Transverse colon (tissue), 4 donors: Measurements from ENCODE around the gene PSMB11. TPM values are rescaled to one million over a fixed set of nuclear protein-coding genes. Genes with fewer than 3 reads are reported as not detected.

Source experiments
- DNase-seq: peaks from one replicate; pipeline ENCODE4 v3.0.0-alpha.2; 2019
- H3K27ac ChIP-seq, 4 donors: fragments of 200-600 bp; sonication (generic); 2 replicates each; pipeline ENCODE4 v1.5.1; 2016 to 2018; ENCODE audit warnings: inconsistent platforms in 4 of 4
- H3K27me3 ChIP-seq: fragments of 200-600 bp; sonication (generic); 2 replicates; pipeline ENCODE4 v1.5.1; 2017; ENCODE audit warnings: inconsistent platforms
- H3K36me3 ChIP-seq, 4 donors: fragments of 200-600 bp; sonication (generic); 2 replicates each; pipeline ENCODE4 v1.5.1; 2017 to 2019; ENCODE audit warnings: inconsistent platforms in 4 of 4
- H3K4me1 ChIP-seq, 4 donors: fragments of 200-600 bp; sonication (generic); 2 replicates each; pipeline ENCODE4 v1.5.1; 2017 to 2020; ENCODE audit warnings: inconsistent platforms in 4 of 4
- H3K4me3 ChIP-seq, 4 donors: fragments of 200-600 bp; sonication (generic); 1 replicate in 1 of 4; 2 replicates in 3 of 4; pipeline versions ENCODE4 v1.5.1 to v1.6.1; 2017 to 2019; ENCODE audit warnings: inconsistent platforms in 4 of 4
- H3K9me3 ChIP-seq, 2 donors: fragments of 200-600 bp; sonication (generic); 2 replicates each; pipeline ENCODE4 v1.5.1; 2017 to 2019; ENCODE audit warnings: inconsistent platforms in 2 of 2
- CTCF ChIP-seq, 5 experiments: fragments of 200-600 bp in 3 of 5; fragments of 450-650 bp in 2 of 5; sonication (generic) in 3 of 5; IDR thresholded peaks; 1 replicate in 2 of 5; 2 replicates in 3 of 5; pipeline ENCODE4 v1.5.1; 2016 to 2017; ENCODE audit warnings: antibody characterized with exemption in 5 of 5, inconsistent platforms in 3 of 5, mild to moderate bottlenecking in 2 of 5, moderate library complexity in 1 of 5
- EP300 ChIP-seq: sonication (generic); formaldehyde crosslinking; IDR thresholded peaks from one replicate; pipeline ENCODE4 v1.6.1; 2017; ENCODE audit warnings: antibody characterized with exemption, low read depth
- POLR2A ChIP-seq: fragments of 450-650 bp; IDR thresholded peaks from one replicate; pipeline ENCODE4 v1.6.1; 2016; ENCODE audit warnings: antibody characterized with exemption, mild to moderate bottlenecking, moderate library complexity
- POLR2AphosphoS5 ChIP-seq, 3 donors: sonication (generic); formaldehyde crosslinking; IDR thresholded peaks; one replicate each; pipeline ENCODE4 v1.6.1; 2016; ENCODE audit warnings: antibody characterized with exemption in 3 of 3
- WGBS, 2 donors: methylation state at CpG; one replicate each; pipeline ENCODE4 v1.1.5; 2018; ENCODE audit warnings: low coverage in 1 of 2; 5-methylcytosine and 5-hydroxymethylcytosine counted together
- in situ Hi-C, 4 donors: fragments of 200-750 bp; cut with MboI; loops; one replicate each; pipeline versions ENCODE4 v1.15.0 to v1.15.1; 2017; ENCODE audit warnings: low sequenced_read_pairs in 3 of 4, low pct_ligation_motif_present in 1 of 4, low pct_unique_long_range_greater_than_20kb in 1 of 4
- intact Hi-C: fragments of 100-400 bp; cut with DNase I; formaldehyde crosslinking; loops from one replicate; pipeline ENCODE4 v1.15.1; 2023; ENCODE audit warnings: low total_unique reads
- total RNA-seq, 4 donors: library from RNA; depleted of rRNA; stranded (reverse); fragments of >200 nt; gene quantifications; one replicate each; pipeline ENCODE4 v1.1.0, GENCODE V29; 2016

Gene PSMB11
- total RNA-seq, 4 donors from 2014 or later = not detected

- no peak for TF ChIP-seq POLR2A
- Histone ChIP-seq H3K4me3 (no peak overlapping the region), H3K9me3 (no peaks in the 10 kb centered on the region), H3K27me3 (no peaks in the 10 kb centered on the region), H3K4me1 (peaks cover 8 to 30% (median 11%) of the 10 kb centered on the region in 4 donors), H3K36me3 (peaks cover 0 to 55% (median 17%) of the 10 kb centered on the region in 4 donors), H3K27ac (no peak overlapping the region)
- no peak for DNase-seq
- WGBS, 2 donors = 97 to 100% methylated on average over 4 of the region's 4 CpGs
- intact Hi-C loops (no loop called here), in situ Hi-C loops (no loop called here)
Measured at GRCh38 chr14:23030936-23031335, 11.1 kb upstream of the PSMB11 start.

GRCh38 chr14:23033251-23033727, 8.7 kb upstream of the PSMB11 start:
- no peak overlapping the region for H3K4me3 ChIP-seq
- no peak for TF ChIP-seq CTCF (IDR thresholded peaks at IDR 0.05)
- TF ChIP-seq EP300 = no peak
- TF ChIP-seq POLR2A = no peak
- TF ChIP-seq POLR2AphosphoS5 (IDR thresholded peaks at IDR 0.05) = no peak
- 92 to 93% methylated on average over 3 to 10 of the region's 10 CpGs for WGBS, 2 donors
- no peak for DNase-seq
- in situ Hi-C loops (no loop called here), intact Hi-C loops (no loop called here)
- peaks cover 8 to 28% (median 11%) of the 10 kb centered on the region in 4 donors for H3K4me1 ChIP-seq
- no peaks in the 10 kb centered on the region for H3K27me3 ChIP-seq
- H3K9me3 ChIP-seq = no peaks in the 10 kb centered on the region
- H3K36me3 ChIP-seq = peaks cover 0 to 35% (median 15%) of the 10 kb centered on the region in 4 donors
- H3K27ac ChIP-seq = no peak overlapping the region

- H3K27me3 ChIP-seq = no peaks in the 10 kb centered on the region
- peaks cover 8 to 22% (median 11%) of the 10 kb centered on the region in 4 donors for H3K4me1 ChIP-seq
- peak overlapping the region; percentile 59 to 99 (median 84) for H3K4me3 ChIP-seq
- TF ChIP-seq CTCF (IDR thresholded peaks at IDR 0.05) = no peak
- no peak for TF ChIP-seq POLR2AphosphoS5 (IDR thresholded peaks at IDR 0.05)
- no peak for TF ChIP-seq EP300
- TF ChIP-seq POLR2A = no peak
- in situ Hi-C loops (no loop called here), intact Hi-C loops (no loop called here)
- peak overlapping the region; percentile 91 to 96 (median 92) for H3K27ac ChIP-seq
- DNase-seq = no peak
- WGBS, 2 donors = 32 to 45% methylated on average over 6 to 14 of the region's 17 CpGs
- no peaks in the 10 kb centered on the region for H3K9me3 ChIP-seq
- H3K36me3 ChIP-seq = peaks cover 0 to 32% (median 15%) of the 10 kb centered on the region in 4 donors
Measured at GRCh38 chr14:23033801-23034497, 8.1 kb upstream of the PSMB11 start.

GRCh38 chr14:23034498-23035302, 7.3 kb upstream of the PSMB11 start, which contains the start of gene PSMB5:
Gene PSMB5, minus strand, starts transcription at chr14:23034900. Its CDS starts 19 bp downstream, at chr14:23034881.
- H3K27me3 ChIP-seq = no peaks in the 10 kb centered on the region
- peak; percentile 91 for DNase-seq
- H3K4me3 ChIP-seq = peak within 1 kb of the TSS; percentile 59 to 99 (median 84)
- peaks cover 8 to 16% (median 11%) of the 10 kb centered on the region in 4 donors for H3K4me1 ChIP-seq
- peak in 2 of 3 donors; percentile 56 to 66 for TF ChIP-seq POLR2AphosphoS5 (IDR thresholded peaks at IDR 0.05)
- peak; percentile 41 for TF ChIP-seq POLR2A
- peak in 2 of 5 experiments; percentile 33 to 46 for TF ChIP-seq CTCF (IDR thresholded peaks at IDR 0.05)
- no peak for TF ChIP-seq EP300
- H3K9me3 ChIP-seq = no peaks in the 10 kb centered on the region
- 0% methylated on average over 36 of the region's 36 CpGs; no CpG with 5 or more reads in 1 of the 2 donors for WGBS, 2 donors
- peak within 1 kb of the TSS; percentile 91 to 96 (median 92) for H3K27ac ChIP-seq
- intact Hi-C loops (no loop called here), in situ Hi-C loops (no loop called here)
- peaks cover 0 to 27% (median 11%) of the 10 kb centered on the region in 4 donors for H3K36me3 ChIP-seq
